Superior temporal gyrus (tissue), 1 donor: ENCODE data around the gene CACNB3.
"Not testable (repeated sequence)": the region's sequence is repeated elsewhere in the genome, so short reads cannot be mapped to it uniquely, and the experiment has no call there.

ENCODE experiments used
- DNase-seq: peaks from one replicate; pipeline ENCODE4 v3.0.0-alpha.2; 2016; ENCODE audit errors: extremely low spot score

The CACNB3 gene

GRCh38 chr12:48854932-48855331, 36.6 kb downstream of the CACNB3 start:
- not testable (repeated sequence) for DNase-seq

- DNase-seq = no peak
Observed at GRCh38 chr12:48856379-48856778, 38.1 kb downstream of the CACNB3 start.

GRCh38 chr12:48857278-48857994, 39.1 kb downstream of the CACNB3 start:
- DNase-seq = no peak

- DNase-seq = no peak
Observed at GRCh38 chr12:48858043-48858442, 39.7 kb downstream of the CACNB3 start.

GRCh38 chr12:48859607-48860006, 41.3 kb downstream of the CACNB3 start:
- DNase-seq = no peak

- DNase-seq = not testable (repeated sequence)
Observed at GRCh38 chr12:48860236-48860635, 41.9 kb downstream of the CACNB3 start.

- DNase-seq = no peak
Observed at GRCh38 chr12:48861111-48861510, 42.8 kb downstream of the CACNB3 start.

GRCh38 chr12:48862760-48863159, 44.5 kb downstream of the CACNB3 start:
- no peak for DNase-seq

- DNase-seq = no peak
Observed at GRCh38 chr12:48863291-48863690, 45.0 kb downstream of the CACNB3 start.

- peak; percentile 99 for DNase-seq
Observed at GRCh38 chr12:48865281-48866051, 47.2 kb downstream of the CACNB3 start, which contains the start of gene RND1. TSS of gene RND1 (minus strand) at chr12:48865870. CDS start at chr12:48865767, 103 bp downstream.

GRCh38 chr12:48866052-48866711, 47.9 kb downstream of the CACNB3 start:
- DNase-seq = no peak

- DNase-seq = no peak
Observed at GRCh38 chr12:48868451-48868850, 50.2 kb downstream of the CACNB3 start.

- DNase-seq = no peak
Observed at GRCh38 chr12:48869191-48869590, 50.9 kb downstream of the CACNB3 start.

- peak; percentile 60 for DNase-seq
Observed at GRCh38 chr12:48873096-48873495, 54.8 kb downstream of the CACNB3 start.

- DNase-seq = not testable (repeated sequence)
Observed at GRCh38 chr12:48873534-48873933, 55.2 kb downstream of the CACNB3 start.

- DNase-seq = no peak
Observed at GRCh38 chr12:48875944-48876515, 57.7 kb downstream of the CACNB3 start.
